Measurements from ENCODE around the gene PKNOX2.

PKNOX2 gene

GRCh38 chr11:125364121-125364826, 199.7 kb downstream of the PKNOX2 start:
- no peak for DNase-seq (ENCODE audit: low read depth in 2 of 2)

GRCh38 chr11:125365196-125365931, 200.8 kb downstream of the PKNOX2 start:
- no peak for DNase-seq (ENCODE audit: low read depth in 2 of 2)

GRCh38 chr11:125367710-125368109, 203.2 kb downstream of the PKNOX2 start:
- DNase-seq (ENCODE audit: low read depth in 2 of 2) = no peak

GRCh38 chr11:125368757-125369156, 204.2 kb downstream of the PKNOX2 start:
- DNase-seq (ENCODE audit: low read depth in 2 of 2) = no peak

GRCh38 chr11:125369808-125370207, 205.3 kb downstream of the PKNOX2 start:
- no peak for DNase-seq (ENCODE audit: low read depth in 2 of 2)

GRCh38 chr11:125370561-125371389, 206.2 kb downstream of the PKNOX2 start:
- no peak for DNase-seq (ENCODE audit: low read depth in 2 of 2)

GRCh38 chr11:125371431-125371935, 206.9 kb downstream of the PKNOX2 start:
- DNase-seq (ENCODE audit: low read depth in 2 of 2) = no peak

- DNase-seq (ENCODE audit: low read depth in 2 of 2) = no peak
Observed at GRCh38 chr11:125372088-125372487, 207.5 kb downstream of the PKNOX2 start.

- DNase-seq (ENCODE audit: low read depth in 2 of 2) = no peak
Observed at GRCh38 chr11:125372911-125373310, 208.4 kb downstream of the PKNOX2 start.

GRCh38 chr11:125373426-125374391, 209.2 kb downstream of the PKNOX2 start:
- no peak for DNase-seq (ENCODE audit: low read depth in 2 of 2)

- no peak for DNase-seq (ENCODE audit: low read depth in 2 of 2)
Observed at GRCh38 chr11:125374398-125374797, 209.8 kb downstream of the PKNOX2 start.

GRCh38 chr11:125375146-125375545, 210.6 kb downstream of the PKNOX2 start:
- DNase-seq (ENCODE audit: low read depth in 2 of 2) = no peak

GRCh38 chr11:125376117-125376516, 211.6 kb downstream of the PKNOX2 start:
- no peak for DNase-seq (ENCODE audit: low read depth in 2 of 2)

GRCh38 chr11:125376856-125377255, 212.3 kb downstream of the PKNOX2 start:
- DNase-seq (ENCODE audit: low read depth in 2 of 2) = no peak

- no peak for DNase-seq (ENCODE audit: low read depth in 2 of 2)
Observed at GRCh38 chr11:125378083-125378482, 213.5 kb downstream of the PKNOX2 start.

- DNase-seq (ENCODE audit: low read depth in 2 of 2) = no peak
Observed at GRCh38 chr11:125378571-125378970, 214.0 kb downstream of the PKNOX2 start.

- DNase-seq (ENCODE audit: low read depth in 2 of 2) = no peak
Observed at GRCh38 chr11:125379565-125379964, 215.0 kb downstream of the PKNOX2 start.

GRCh38 chr11:125379981-125380380, 215.4 kb downstream of the PKNOX2 start:
- no peak for DNase-seq (ENCODE audit: low read depth in 2 of 2)

GRCh38 chr11:125380756-125381445, 216.3 kb downstream of the PKNOX2 start:
- DNase-seq (ENCODE audit: low read depth in 2 of 2) = no peak

GRCh38 chr11:125381499-125382044, 217.0 kb downstream of the PKNOX2 start:
- no peak for DNase-seq (ENCODE audit: low read depth in 2 of 2)

Data from activated CD8-positive, alpha-beta memory T cell treated with anti-CD3 and anti-CD28 coated beads for 4 hours (primary cell).